GM18508 (cell line): ENCODE data around the gene MARCHF3.
"Not testable (repeated sequence)": the region's sequence is repeated elsewhere in the genome, so short reads cannot be mapped to it uniquely, and the experiment has no call there.

Experiments
- ATAC-seq: cut with Tn5 transposase; IDR thresholded peaks from one replicate; pipeline ENCODE4 v1.9.1; 2021; ENCODE audit warnings: moderate number of reproducible peaks; ENCODE audit not compliant: insufficient read depth, unreplicated experiment

Gene MARCHF3

DNA sequence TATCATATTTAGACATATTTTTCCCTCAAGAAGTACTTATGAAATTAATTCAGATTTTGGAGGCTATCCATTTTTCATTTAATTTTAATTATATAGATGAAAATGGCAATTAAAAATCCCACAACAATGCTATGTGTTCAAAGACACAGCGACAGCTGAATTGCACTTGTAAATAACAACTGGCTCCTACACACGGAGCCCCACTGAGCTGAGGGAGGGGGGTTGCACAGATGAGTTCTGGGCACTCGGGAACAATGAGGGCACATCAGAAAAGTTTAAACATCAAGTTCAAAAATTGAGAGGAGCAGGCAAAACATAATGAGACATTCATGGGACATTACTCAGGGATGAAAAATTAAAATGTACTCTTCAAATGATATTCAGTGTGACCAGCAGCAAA is 104.9 kb downstream of the MARCHF3 start:
- no peak for ATAC-seq

DNA sequence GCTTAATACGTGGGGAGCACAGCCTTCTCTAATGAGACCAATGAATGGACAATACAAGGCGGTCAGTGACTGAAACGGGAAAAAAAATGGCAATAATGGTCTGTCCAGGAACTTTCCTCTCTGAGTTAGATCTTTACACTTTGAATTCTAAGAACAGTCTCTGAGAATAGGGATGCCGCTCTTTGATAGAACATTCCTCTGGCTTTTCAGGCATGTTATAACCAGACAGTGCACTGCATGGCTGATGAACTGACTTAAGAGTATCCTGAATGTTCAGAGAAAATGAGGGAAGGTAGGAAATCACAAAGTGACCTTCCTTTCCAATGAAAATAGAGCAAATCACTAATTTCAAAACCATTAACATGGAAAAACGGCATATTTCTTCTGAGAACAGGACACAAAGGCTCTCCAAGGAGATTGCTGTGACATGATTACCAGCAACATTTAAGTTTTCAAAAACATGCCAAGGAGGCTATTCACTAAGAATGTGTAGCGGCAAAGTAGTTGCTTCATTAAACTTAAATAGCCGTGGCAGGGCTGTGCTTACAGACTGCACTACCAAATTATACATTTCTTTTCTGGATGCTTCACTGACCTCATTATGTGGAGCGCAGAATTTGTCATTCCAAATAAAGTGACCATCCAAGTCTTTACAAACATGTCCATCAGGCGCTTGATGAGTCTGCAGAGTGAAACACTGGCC is 105.9 kb downstream of the MARCHF3 start:
- ATAC-seq = no peak

DNA sequence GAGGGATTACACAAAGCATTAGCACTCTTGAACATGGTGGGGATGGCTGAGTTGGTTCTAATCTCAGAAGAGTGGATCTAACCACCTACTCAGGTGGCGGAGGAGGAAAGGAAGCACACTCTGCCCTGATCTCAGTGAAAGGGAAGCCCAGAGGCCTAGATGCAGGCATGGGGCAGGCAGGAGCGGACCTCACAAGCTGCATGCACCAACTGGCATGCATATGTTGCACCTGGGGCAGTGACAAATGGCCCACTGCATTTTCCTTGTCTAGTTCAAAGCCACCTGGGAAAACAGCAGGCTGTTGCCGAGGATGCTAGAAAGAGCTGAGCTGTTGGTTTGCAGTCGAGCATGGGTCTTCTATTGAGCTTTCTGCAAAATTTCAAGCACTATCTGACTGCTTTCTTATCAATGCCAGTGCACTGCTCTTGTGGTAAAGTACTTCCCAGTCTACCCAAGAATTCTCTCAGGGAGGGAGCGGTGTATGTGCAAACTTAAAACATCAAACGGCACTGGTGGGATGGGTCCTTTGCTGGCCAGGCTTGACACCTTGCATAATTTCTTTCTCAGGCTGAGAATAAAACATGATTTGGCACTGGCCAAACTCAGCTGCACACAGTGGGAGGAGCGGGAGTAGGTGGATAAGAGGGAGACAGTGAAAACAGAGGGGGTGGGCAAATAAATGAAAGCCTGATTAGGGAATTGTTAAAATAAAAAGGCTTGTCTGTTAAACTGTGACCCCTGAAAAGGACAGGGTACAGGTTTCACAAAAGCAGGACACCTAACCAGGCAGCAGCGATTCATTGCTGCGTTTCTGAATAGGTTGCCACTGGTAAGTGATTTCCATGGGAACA is 108.9 kb downstream of the MARCHF3 start:
- ATAC-seq = no peak

DNA sequence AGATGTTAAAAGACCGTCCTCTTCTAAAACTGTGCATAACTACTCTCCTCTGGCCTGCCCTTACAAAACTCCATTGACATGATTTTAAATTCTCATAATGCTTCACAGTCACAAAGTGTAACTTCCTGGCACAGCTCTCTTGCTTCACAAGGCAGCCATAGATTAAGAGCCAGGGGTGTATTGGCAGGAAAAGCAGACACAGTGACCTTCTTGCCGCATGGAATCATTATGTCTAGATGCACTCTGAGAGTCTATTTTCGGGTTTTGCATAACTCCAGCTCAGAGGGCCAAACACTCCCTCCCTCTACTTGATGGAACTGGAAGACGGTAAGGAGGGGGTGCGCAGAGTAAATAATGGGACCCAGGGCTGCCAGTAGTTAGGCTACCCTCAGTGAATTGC is 110.1 kb downstream of the MARCHF3 start:
- ATAC-seq = no peak

DNA sequence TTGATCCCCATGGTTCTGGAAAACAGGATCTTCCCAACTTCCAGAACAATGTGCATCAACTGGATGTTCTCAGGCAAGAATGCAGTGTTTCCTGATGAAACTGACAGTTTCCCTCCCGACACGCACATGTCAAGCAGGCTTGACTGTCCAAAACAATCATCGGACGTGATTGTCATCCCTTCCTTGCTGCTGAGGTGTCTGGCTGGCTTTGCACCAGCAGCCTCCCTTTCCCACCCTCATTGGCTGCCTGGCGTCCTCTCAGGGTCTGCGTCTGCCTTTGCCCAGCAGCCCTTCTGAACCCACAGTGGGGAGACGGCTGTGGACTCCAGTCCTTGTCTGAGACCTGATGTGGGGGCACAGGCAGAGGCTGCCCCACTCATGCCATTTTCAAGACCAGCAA is 110.8 kb downstream of the MARCHF3 start:
- no peak for ATAC-seq

DNA sequence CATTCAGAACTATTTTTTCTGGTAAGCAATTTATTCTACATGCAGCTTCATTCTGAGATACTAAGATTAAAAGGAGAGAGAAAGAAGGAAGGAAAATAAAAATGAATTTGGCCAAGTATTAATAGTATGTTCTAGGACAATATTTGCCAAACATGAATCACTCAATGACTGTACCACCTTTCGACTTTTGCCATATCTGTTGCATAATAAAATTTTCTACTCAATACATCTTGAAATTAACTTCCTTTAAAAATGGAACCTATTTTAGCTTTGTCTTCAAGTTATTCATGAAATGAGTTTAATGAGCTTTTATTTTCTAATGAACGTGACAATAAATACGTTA is 111.8 kb downstream of the MARCHF3 start:
- no peak for ATAC-seq

DNA sequence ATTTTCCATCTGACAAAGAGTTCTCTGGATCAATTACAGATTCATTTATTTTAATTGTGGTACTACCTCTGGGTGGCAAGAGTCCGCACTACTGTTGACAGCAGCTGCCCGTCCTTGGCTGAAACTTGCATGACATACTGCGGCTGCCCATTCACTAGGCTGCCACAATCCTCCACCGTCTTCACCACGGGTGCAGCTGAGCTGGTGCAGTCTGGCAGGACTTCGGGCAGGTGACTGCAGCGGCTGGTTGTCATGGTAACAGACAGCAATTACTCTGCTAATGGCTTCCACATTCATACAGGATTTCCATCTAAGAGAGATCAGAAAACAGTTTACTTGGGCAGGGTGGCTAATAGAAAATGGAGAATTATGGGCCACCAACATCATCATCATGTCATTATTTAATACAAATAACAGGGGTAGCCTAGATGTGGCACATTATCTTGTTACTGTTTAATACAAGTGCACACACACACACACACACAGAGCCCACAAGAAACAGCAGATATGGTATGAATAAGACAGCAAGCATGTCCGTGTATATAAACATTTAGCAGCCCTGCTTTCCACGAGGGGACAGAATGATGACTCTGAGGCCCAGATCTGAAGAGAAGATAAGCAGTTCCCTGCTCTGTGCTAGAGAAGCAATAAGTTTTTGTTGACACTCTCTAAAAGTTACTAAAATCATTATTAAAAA is 112.3 kb downstream of the MARCHF3 start:
- no peak for ATAC-seq

DNA sequence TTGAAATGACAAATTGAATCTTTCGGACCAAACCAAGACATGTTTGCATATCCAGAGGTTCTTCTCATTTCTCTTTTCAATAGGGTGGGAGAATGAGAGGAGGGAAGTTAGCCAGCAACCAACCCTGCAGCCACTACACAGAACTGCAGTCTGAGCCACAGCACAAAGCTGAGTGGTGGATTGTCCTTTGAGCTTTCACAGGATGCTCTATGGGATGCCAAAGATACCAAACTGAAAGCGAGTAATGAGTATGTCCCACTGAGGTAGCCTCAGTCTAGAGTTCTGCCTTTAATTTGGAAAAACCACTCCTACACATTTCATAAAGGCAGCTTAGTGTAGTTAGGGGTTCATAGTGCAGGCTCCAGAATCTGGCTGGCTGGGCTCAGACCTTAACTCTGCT is 114.9 kb downstream of the MARCHF3 start:
- ATAC-seq = no peak

DNA sequence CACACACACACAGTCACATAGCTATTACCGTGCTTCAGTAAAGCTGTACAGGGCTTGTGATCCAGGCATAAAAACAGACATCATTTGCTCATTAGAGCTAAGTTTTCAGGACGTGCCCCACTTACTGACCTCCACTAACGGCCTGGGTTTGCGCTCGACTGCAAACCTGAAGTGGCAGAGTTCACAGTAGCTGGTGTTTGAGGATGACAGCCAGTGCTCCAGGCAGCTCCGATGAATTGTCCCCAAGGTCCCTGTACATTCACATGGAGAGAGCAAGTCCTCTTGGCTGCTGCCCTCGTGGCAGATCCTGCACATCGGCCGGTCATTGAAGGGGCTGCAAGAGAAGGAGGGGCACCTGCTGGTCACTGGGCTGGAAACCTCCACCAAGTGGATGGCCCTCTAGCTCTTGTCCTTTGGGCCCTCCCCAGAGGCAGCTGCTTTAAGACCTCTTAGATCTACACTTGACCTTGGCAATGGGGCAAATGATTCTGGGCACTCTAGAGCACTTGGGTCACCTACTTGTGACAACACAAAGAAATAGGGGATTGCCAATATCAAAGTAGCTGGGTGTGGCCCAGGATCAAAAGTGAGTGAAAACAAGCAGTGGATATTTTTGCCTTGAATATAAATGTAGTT is 115.4 kb downstream of the MARCHF3 start:
- ATAC-seq = no peak

DNA sequence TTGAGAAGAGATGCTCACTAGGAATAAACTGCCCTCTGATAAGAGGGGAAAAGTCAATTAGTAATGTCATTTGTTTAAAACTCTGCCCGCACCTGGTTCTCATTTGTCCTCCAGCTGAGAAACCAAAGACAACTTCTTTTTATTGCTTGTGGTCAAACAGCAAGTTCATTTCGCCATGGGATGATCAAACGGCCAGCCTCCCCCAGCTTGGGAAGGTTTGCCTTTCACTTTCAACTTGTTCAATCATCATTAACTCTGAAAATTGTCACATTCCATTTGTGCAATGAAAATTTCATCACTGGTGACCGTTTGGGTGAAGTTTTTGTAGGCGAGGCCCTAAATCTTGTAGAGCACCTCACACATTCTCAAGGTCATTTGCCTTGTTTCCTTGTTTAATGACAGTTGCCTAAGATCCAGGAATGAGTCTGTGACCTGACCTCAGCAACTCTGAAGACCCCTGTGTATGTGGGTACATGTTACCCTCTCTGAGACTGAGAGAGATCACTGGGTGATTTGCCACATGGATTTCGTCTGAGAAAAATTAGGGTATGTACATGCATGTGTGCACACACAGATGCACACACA is 117.7 kb downstream of the MARCHF3 start:
- ATAC-seq = no peak

DNA sequence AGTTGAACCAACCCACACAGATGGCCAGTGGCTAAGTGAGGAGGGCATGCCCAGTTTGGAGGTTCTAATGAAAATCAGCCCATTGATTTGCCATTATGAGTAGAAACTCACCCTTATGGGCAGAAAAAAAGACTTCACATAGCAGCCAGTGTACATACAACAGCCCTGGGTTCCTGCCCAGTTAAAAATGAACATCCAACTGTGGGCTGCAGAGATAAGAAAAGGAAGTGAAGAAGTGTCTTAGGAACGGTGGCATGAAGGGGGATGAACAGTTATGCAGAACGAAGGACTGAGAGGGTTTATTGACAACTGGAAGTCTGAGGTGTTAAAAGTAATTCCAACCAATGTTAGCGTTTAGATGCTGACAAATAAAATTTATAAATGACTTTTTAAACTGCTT is 118.4 kb downstream of the MARCHF3 start:
- no peak for ATAC-seq

DNA sequence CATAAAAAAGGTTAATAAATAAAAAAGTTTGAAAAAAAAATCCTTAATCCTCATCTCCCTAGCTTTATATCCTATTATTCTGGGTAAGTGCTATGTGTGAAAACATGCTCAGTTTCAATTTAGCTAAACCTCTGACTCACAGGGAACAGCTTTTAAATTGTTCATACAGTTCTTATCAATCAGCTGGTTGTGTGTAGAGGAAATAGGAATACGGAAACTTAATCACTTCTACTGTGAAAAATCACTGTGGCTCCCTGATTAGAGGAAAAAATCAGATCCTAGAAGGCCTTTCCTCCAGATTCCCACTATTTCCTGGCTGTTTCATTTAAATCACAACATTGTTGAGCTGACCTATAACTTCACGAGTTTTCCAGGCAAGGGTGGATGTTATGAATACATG is 120.5 kb downstream of the MARCHF3 start:
- ATAC-seq = no peak

DNA sequence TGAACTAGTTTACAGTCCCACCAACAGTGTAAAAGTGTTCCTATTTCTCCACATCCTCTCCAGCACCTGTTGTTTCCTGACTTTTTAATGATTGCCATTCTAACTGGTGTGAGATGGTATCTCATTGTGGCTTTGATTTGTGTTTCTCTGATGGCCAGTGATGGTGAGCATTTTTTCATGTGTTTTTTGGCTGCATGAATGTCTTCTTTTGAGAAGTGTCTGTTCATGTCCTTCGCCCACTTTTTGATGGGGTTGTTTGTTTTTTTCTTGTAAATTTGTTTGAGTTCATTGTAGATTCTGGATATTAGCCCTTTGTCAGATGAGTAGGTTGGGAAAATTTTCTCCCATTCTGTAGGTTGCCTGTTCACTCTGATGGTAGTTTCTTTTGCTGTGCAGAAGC is 126.0 kb downstream of the MARCHF3 start:
- not testable (repeated sequence) for ATAC-seq

DNA sequence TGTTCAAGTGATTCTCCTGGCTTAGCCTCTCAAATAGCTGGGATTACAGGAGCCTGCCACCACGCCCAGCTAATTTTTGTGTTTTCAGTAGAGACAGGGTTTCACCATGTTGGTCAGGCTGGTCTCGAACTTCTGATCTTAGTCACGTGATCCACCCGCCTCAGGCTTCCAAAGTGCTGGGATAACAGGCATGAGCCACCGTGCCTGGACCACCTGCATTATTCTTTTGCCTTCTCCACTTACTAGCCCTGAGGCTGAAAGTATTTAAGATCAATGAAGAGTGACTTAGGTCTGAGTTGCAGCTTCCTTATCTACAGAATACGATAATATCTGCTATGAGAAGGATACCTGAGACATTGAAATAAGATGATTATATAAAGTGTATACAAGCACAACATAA is 129.6 kb downstream of the MARCHF3 start:
- ATAC-seq = no peak

DNA sequence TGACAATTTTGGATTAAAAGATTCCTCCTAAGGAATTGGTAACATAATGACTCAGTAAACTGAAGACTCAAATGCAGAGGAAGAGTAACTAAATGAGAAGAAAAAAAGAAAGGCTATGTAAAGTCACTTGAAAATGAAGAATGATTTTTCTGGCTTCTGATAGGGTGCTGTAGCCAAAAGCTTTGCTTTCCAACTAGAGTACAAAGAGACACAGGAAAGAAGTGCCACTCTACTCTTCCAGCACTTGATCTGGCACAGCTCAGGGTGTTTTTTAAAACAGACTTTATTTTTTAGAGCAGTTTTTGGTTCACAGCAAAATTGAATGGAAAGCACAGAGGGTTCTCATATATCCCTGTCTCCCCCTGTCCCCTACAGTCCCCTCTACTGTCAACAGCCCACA is 130.9 kb downstream of the MARCHF3 start:
- ATAC-seq = no peak

DNA sequence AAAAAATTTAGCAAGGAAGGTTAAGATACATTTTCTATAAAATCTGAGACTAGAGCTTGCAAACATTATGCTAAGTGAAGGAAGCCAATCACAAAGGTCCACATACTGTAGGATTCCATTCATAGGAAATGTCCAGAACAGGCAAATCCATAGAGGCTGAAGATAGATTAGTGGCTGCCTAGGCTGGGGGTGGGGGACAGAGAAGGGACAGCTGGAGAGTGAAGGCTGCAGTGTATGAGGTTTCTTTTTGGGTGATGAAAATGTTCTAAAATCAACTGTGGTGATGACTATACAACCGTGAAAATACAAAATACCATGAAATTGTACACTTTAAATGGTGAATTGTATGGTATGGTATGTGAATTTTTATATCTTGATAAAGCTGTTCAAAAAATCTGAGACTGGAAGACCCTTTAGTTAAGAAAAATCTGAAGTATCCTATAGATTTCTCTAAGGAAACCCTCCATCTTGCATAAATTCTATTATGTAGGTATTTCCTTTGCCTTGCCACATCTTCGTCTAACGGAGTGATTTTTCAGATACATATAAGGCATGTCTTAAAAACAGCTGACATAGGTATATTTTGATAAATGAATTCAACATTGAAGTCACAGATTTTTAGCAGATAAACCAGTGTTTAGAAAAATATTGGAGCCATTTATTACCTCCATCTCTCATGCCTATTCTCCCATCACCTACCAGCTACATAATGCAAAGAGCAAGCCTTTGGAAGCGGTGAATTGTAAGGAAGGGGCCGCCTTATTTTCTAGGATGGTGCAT is 132.3 kb downstream of the MARCHF3 start:
- no peak for ATAC-seq

DNA sequence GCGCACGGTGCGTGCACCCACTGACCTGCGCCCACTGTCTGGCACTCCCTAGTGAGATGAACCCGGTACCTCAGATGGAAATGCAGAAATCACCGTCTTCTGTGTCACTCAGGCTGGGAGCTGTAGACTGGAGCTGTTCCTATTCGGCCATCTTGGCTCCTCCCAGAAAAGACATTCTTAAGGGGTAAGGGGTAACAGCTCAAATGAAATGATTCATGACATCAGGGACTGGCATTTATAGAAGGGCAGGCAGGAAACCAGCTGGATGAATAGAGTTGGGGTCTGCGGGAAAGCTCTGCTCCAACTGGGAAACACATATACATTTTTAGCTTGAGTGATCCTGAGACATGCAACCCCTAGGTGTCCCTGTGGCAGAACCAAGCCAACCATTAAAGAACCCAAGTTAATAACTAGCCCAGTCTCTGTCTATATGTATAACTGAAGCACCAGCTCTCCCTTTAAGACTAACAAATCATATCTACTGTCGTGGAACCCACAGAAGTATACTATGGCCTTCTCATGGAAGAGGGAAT is 134.1 kb downstream of the MARCHF3 start:
- no peak for ATAC-seq

DNA sequence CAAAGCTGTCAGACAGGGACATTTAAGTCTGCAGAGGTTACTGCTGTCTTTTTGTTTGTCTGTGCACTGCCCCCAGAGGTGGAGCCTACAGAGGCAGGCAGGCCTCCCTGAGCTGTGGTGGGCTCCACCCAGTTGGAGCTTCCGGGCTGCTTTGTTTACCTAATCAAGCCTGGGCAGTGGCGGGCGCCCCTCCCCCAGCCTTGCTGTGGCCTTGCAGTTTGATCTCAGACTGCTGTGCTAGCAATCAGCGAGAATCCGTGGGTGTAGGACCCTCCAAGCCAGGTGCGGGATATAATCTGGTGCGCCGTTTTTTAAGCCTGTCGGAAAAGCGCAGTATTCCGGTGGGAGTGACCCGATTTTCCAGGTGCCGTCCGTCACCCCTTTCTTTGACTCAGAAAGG is 134.6 kb downstream of the MARCHF3 start:
- ATAC-seq = not testable (repeated sequence)

DNA sequence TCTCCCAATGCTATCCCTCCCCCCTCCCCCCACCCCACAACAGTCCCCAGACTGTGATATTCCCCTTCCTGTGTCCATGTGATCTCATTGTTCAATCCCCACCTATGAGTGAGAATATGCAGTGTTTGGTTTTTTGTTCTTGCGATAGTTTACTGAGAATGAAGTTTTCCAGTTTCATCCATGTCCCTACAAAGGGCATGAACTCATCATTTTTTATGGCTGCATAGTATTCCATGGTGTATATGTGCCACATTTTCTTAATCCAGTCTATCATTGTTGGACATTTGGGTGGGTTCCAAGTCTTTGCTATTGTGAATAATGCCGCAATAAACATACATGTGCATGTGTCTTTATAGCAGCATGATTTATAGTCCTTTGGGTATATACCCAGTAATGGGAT is 139.9 kb downstream of the MARCHF3 start:
- ATAC-seq = not testable (repeated sequence)

DNA sequence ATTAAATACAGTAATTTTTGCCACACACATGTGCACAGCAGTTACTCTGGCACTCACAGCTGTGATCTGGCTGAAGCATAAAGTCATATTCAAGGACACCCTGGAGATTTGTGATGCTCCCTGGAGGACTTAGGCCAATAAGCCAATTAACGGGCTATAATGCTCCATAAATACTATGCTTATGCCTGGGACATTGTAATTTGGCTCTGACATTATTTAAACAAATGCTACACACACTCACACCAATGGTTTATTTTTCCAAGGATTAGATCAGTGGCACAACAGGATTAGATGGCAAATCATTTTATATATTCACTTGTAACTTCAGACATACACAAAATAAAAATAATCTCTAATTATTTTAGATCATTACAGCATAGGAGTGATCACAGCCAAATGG is 142.2 kb downstream of the MARCHF3 start:
- no peak for ATAC-seq
